Fibroblast of skin of scalp (primary cell): ENCODE data around the gene ATOH7. TPM values are rescaled to one million over a fixed set of nuclear protein-coding genes. Genes with fewer than 3 reads are reported as not detected.
"Not testable (repeated sequence)": the region's sequence is repeated elsewhere in the genome, so short reads cannot be mapped to it uniquely, and the experiment has no call there.

Source experiments
- DNase-seq: peaks from one replicate; pipeline ENCODE4 v3.0.0-alpha.2; 2013
- polyA plus RNA-seq, 2 experiments: library from polyadenylated mRNA; unstranded; fragments of 120-200 nt; gene quantifications; one replicate each; pipeline ENCODE4 v1.2.1, GENCODE V29; 2013; ENCODE audit not compliant: insufficient read length in 2 of 2

Gene ATOH7
- polyA plus RNA-seq (2013, experiment 1 of 2; ENCODE audit: insufficient read length) = not detected
- polyA plus RNA-seq (2013, experiment 2 of 2; ENCODE audit: insufficient read length) = not detected

GRCh38 chr10:68231817-68232251, at the start of gene ATOH7:
Gene ATOH7 (minus strand): TSS chr10:68232113. CDS start chr10:68231677, 436 bp downstream.
- DNase-seq = no peak

GRCh38 chr10:68280758-68281157, 48.8 kb upstream of the ATOH7 start:
- DNase-seq = no peak

DNA sequence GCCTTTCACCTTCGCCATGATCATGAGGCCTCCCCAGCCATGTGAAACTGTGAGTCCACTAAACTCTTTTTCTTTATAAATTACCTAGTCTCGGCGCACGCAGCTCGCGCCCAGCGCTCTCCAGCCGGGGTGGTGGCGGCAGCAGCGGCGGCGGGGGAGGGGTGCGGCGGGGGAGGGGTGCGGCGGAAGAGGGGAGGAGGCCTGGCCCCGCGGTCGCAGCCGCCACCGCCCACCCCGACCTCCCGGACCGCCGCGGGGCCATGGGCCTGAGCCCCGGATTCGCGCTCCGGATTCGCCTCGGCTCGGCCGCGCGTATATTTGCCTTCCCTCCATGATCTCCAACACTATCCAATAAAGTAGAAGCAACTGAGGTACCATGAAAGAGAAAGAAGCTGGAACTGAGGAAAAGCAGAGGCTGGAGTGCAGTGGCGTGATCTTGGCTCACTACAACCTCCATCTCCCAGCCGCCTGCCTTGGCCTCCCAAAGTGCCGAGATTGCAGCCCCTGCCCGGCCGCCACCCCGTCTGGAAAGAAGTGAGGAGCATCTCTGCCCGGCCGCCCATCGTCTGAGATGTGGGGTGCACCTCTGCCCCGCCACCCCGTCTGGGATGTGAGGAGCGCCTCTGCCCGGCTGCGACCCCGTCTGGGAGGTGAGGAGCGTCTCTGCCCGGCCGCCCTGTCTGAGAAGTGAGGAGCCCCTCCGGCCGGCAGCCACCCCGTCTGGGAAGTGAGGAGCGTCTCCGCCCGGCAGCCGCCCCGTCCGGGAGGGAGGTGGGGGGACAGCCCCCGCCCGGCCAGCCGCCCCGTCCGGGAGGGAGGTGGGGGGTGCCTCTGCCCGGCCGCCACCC, 47.2 kb upstream of the ATOH7 start:
- not testable (repeated sequence) for DNase-seq

DNA sequence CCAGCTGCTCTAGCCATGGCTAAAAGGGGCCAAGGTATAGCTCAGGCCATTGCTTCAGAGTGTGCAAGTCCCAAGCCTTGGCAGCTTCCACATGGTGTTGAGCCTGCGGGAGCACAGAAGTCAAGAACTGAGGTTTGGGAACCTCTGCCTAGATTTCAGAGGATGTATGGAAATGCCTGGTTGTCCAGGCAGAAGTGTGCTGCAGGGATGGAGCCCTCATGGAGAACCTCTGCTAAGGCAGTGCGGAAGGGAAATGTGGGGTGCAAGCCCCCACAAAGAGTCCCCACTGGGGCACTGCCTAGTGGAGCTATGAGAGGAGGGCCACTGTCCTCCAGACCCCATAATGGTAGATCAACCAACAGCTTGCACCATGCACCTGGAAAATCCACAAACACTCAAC, 45.9 kb upstream of the ATOH7 start:
- DNase-seq = not testable (repeated sequence)

DNA sequence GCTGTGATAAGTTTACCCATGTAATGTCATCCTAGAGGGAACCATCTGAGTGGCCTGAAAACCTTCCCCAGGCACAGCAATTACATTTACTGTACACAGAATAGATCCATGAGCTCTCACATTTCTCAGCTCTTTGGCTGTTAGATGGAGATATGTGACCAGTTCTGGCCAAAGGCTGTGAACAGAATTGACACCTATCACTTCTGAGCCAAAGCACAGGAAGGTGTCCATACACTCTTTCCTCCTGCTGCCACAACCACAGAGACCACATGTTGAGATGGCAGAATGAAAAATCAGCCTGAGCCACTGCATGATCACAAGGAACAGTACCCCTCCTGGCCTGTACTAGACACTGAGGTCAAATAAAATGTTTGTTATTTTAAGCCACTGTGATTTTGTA, 44.3 kb upstream of the ATOH7 start:
- no peak for DNase-seq

GRCh38 chr10:68275600-68276126, 43.8 kb upstream of the ATOH7 start:
- DNase-seq = no peak

DNA sequence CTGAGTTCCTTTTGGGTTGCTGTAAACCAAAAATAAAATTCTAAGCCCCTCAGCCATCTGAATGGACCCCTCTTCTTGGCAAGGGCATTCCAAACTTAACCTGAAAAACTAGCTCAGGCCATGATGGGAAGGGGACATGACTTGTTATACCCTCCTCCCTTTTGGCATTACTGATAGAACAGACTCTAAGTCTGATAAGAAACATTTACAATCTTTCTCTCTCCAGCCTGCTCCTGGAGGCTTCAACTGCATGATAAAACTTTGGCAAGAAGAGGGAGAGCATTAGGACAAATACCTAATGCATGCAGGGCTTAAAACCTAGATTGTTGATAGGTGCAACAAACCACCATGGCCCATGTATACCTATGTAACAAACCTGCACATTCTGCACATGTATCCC, 40.9 kb upstream of the ATOH7 start:
- no peak for DNase-seq

DNA sequence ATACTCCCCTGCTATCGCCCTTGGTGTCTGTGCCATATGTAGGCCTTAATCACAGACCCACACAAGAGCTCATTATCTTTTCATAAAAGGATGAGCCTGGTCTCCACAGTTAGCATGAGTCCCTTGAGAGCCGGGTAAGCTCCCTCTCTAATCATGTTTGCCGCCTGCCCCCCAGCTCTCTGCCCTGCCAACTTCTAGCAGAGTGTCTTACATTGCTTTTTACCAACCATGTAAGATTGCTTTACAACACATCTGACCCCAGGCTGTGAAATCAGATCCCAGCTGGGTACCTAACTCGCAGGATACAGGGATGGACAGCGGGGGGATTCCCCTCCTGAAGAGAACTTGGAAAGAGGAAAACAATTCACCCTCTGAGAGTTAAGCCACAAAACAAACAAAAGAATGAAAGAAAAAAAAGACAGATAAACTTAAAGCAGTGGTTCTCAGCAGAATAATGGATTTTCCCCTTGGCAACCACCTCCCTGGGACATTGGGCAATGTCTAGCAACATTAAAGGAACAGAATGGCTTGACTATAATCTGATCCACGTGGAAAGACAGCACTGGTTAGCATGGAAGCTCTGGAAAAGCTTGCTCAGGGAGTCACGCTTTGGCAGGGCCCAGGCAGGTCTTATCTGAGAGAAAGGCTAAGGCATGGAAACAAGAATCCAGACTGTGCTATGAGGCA, 39.4 kb upstream of the ATOH7 start:
- DNase-seq = no peak

DNA sequence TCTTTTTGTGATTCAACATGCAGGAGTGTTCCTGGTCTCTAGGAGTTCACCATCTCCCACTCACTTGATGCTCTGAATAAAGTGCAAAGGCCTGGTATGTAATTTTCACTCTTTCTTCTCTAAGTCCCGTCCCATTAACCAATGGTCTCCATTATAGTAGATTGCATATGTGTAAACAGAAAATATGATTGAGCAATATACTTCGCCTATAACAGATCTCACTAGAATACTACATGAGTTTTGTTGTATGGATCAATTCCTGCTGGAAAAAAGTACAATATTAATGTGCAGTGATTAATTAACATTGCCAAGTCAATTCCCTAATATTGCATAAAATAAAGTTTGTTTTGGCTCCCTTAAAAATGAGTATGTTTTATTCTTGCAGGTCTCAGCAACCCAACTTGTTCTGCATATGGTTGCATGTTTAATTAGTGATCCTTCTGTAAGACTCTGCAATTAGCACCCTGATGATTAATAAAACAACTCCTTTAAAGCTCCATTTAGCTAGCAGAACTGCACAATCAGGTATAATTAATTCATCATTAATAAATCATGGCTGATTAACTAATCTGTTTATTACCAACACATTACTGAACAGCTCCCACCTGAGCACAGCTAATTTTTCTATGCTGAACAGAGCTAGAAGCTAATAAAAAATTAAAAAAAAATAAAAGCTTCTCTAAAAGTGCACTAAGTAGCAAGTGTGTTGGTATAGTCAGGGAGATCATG, 37.8 kb upstream of the ATOH7 start:
- no peak for DNase-seq

GRCh38 chr10:68261132-68261856, 29.4 kb upstream of the ATOH7 start:
- no peak for DNase-seq

GRCh38 chr10:68253346-68253745, 21.4 kb upstream of the ATOH7 start:
- no peak for DNase-seq

DNA sequence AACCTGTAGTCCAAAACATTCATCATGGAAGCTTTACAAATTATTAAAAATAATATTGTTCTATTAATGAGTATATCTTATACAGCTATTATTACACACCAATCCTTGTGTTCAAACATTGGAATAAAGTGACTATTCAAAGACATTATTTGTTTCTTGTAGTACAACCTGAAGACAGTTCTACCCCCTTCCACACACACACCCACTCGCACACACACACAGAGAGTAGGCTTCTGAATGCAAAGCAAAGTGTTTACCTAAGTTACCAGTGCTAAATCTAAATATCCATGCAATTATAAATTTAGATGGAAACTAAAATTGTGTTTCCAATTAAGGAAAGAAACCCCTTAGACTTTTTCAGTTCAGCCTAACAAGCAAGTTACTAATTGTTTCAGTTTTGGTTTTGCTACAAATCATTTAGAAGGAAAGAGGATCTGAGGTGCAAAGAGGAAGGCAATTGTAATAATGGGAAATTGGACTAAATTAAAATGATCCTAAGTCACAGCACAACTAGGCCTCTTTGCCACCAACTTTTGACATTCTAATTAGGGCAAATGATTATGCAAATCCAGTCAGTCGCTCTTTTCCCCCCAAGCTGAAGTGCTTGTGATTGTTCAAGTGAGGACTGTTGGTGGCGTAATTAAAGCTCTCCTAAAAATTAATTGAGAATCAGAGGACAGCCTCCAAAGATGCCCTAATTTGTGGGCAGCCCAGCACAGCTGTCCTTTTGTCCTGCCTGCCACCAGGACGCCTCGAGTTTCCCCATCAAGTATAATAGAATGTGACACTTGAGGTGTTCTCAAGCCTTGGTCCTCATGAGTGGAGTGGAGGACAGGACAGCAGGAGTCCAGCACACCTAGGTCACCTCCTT, 19.9 kb upstream of the ATOH7 start:
- DNase-seq = no peak

DNA sequence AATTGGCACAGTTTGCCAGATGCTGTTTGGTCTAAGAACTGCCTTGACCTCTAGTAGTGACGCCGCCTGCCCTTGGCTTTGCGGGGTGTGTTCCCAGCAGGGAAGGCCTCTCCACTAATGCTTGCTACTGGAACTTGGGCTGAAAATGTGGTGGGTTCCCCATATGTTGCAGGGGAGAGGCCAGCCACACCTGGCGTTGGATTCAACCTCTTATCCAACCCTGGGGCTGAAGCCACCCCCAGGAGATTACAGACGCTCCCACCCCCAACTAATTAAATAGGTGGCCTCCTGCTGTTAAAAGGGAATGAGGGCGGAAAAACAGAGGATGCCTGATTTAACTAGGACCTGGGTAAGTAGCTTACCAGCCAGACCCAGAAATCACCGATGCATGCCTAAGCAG, 19.2 kb upstream of the ATOH7 start:
- no peak for DNase-seq

DNA sequence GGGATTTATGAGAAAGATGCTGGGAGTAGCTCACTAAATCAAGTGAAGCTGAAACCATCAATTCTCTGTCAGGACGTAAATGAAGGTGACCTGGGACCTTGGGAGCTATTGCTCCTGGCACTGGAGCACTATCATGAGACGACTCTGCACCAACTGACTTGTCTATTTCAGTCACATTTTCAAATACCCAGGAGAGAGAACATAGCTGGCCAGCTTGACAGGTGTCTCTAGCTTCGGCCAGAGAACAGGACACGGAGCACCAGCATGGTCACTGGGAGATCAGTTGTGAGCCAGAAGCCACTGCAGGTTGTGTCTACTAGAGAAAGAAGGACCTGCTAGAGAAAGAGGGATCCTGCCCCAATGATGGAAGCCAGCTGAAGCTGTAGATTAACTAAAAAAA, 17.4 kb upstream of the ATOH7 start:
- no peak for DNase-seq

DNA sequence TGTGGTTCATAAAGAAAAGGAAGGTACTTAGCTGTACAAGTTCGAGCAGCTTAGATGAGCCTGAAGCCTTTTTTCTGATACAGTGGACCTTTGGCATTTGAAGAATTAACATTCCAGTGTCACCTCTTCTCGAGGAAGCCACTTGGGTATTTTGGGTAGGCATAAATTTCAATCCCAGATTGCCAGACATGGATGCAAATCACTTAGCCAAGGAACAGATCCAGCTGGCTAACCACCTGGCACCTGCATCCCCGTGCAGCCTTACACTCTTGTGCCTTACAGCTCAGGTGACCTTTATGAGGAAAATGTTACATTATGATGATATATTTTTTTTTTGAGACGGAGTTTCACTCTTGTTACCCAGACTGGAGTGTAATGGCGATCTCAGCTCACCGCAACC, 16.0 kb upstream of the ATOH7 start:
- DNase-seq = no peak

GRCh38 chr10:68246397-68246796, 14.5 kb upstream of the ATOH7 start:
- not testable (repeated sequence) for DNase-seq

GRCh38 chr10:68242051-68242450, 10.1 kb upstream of the ATOH7 start:
- peak; percentile 11 for DNase-seq

- no peak for DNase-seq
These were observed 7.8 kb upstream of the ATOH7 start for GRCh38 chr10:68239596-68240150.

DNA sequence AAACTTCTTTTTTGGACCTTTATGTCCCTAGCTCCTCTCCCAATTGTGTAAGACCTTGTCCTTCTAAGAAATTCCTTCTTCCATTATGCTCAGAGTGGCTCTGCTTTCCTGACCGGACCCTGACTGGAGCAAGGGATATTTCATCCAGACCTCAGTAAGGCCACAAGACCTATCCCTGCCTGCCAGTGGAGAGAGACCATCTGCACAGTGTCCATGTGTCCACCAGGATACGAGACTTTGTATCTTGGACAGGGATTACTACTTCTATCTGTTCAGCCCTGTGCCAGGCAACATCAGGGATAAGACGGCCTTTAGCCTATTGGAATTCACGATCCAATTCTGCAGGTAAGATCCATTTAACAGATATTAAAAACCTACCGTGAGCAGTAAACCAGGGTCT, 7.2 kb upstream of the ATOH7 start:
- DNase-seq = no peak

DNA sequence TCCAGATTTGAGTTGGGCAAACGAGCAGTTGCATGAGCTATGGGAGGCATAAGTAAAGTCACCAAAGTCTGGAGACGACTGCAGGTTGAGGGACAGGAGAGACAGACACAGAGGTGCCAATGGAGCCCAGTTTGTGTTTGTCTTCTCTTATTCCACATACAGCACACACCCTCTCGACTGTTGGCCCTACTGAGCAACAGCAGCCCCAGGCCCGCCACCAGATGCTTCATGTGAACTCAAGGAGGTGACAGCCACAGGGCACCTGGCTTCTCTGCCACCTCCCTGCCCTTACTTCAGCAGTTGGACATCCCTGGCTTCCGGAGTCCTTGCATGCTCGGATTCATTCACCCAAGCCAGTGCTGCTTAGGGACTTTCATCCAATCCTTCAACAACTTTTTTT, 6.5 kb upstream of the ATOH7 start:
- no peak for DNase-seq

DNA sequence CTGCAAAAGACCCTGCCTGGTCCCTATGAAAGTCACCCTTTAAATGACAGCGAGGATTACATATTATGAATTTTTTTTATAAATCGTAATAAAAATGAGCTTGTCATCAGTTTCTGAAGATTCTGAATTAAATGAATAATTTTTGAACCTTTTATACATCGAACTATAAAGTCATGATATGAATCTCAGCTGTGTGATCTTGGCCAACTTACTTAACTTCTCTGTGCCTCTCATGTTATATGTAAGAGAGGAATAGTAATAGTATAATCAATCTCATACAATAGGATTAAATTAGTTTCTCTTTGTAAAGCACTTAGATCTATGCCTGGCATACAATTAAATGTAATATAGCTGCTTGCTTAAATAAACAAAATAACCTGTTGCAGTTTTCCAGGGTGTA, 5.3 kb upstream of the ATOH7 start:
- no peak for DNase-seq
